ENCODE measurements around the gene SOX6.
"Not testable (repeated sequence)": the region's sequence is repeated elsewhere in the genome, so short reads cannot be mapped to it uniquely, and the experiment has no call there.

The SOX6 gene

DNA sequence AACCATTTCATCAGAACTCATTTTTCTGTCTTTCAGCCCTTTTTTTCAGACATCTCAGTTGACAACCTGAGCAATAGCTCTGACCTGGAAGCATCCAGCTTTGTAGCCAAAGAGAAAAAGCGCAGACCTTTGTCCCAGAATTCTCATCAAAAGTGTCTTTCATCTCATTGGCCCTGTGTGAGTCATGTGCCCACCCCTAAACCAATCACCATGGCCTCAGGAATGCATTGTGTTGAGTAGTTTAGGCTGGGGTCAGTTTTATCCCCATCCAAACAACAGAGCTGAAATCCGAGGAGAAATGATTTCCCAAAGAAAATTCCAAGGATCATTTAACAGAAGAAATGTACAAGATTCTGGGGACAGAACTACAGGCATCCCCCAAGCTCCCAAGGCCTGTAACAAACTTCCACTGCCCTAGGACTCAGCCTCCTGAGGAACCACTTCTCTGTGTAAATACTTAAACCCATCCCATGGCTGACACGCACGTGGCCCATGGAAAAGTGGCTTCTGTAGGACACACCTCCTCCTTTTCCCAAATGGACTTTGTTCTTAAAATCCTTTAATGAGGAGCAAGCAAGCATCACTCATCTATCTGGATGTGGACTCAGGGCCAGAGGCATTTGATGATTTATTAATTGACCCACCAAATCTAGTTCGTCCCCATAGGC is 429.0 kb downstream of the SOX6 start:
- TF ChIP-seq CTCF (IDR thresholded peaks at IDR 0.05; ENCODE audit: extremely low read depth, insufficient read depth, missing control alignments), result no peak
- DNase-seq (ENCODE audit: low spot score), result no peak
- in situ Hi-C loops (cut with MboI; ENCODE audit: low pct_unique_long_range_greater_than_20kb, low sequenced_read_pairs, unreplicated experiment), result no loop called here

DNA sequence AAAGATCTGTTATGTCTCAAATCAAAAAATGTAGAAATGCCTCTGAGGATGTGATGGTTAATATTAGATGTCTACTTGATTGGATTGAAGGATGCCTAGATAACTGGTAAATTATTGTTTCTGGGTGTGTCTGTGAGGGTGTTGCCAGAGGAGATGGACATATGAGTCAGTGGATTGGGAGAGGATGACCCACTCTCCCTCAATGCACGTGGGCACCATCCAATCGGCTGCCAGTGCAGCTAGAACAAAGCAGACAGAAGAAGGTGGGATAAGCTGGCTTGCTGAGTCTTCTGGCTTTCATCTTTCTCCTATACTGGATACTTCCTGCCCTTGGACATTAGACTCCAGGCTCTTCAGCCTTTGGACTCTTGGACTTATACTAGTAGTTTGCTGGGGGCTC is 430.3 kb downstream of the SOX6 start:
- TF ChIP-seq CTCF (IDR thresholded peaks at IDR 0.05; ENCODE audit: extremely low read depth, insufficient read depth, missing control alignments), result no peak
- in situ Hi-C loops (cut with MboI; ENCODE audit: low pct_unique_long_range_greater_than_20kb, low sequenced_read_pairs, unreplicated experiment), result no loop called here
- no peak for DNase-seq (ENCODE audit: low spot score)

GRCh38 chr11:15923183-15923582 is 433.2 kb downstream of the SOX6 start:
- no peak for TF ChIP-seq CTCF (IDR thresholded peaks at IDR 0.05; ENCODE audit: extremely low read depth, insufficient read depth, missing control alignments)
- DNase-seq (ENCODE audit: low spot score), result no peak
- in situ Hi-C loops (cut with MboI; ENCODE audit: low pct_unique_long_range_greater_than_20kb, low sequenced_read_pairs, unreplicated experiment), result no loop called here

DNA sequence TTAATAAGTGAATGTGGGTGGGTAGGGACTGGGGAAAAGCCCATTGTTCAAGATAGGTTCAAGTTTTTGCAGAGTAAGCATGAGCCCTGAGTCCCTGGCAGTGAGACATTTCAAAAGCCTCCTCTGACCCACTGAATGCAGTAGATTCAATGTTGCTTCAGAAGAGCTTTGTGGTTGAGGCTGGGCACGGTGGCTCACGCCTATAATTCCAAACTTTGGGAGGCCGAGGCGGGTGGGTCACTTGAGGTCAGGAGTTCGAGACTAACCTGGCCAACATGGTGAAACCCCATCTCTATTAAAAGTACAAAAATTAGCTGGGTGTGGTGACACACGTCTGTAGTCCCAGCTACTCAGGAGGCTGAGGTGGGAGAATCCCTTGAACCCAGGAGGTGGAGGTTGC is 433.6 kb downstream of the SOX6 start:
- in situ Hi-C loops (cut with MboI; ENCODE audit: low pct_unique_long_range_greater_than_20kb, low sequenced_read_pairs, unreplicated experiment); DNase-seq (ENCODE audit: low spot score): not testable (repeated sequence)

- in situ Hi-C loops (cut with MboI; ENCODE audit: low pct_unique_long_range_greater_than_20kb, low sequenced_read_pairs, unreplicated experiment), result no loop called here
- no peak for DNase-seq (ENCODE audit: low spot score)
- no peak for TF ChIP-seq CTCF (IDR thresholded peaks at IDR 0.05; ENCODE audit: extremely low read depth, insufficient read depth, missing control alignments)
Observed at GRCh38 chr11:15920856-15921629, 435.3 kb downstream of the SOX6 start.

- TF ChIP-seq CTCF (IDR thresholded peaks at IDR 0.05; ENCODE audit: extremely low read depth, insufficient read depth, missing control alignments), result no peak
- in situ Hi-C loops (cut with MboI; ENCODE audit: low pct_unique_long_range_greater_than_20kb, low sequenced_read_pairs, unreplicated experiment), result no loop called here
- DNase-seq (ENCODE audit: low spot score), result no peak
Observed at GRCh38 chr11:15918674-15919073, 437.7 kb downstream of the SOX6 start.

- no peak for TF ChIP-seq CTCF (IDR thresholded peaks at IDR 0.05; ENCODE audit: extremely low read depth, insufficient read depth, missing control alignments)
- in situ Hi-C loops (cut with MboI; ENCODE audit: low pct_unique_long_range_greater_than_20kb, low sequenced_read_pairs, unreplicated experiment), result no loop called here
- no peak for DNase-seq (ENCODE audit: low spot score)
Observed at GRCh38 chr11:15918212-15918611, 438.1 kb downstream of the SOX6 start.

Data from GM13977 (cell line).